Mesodermal cell (in vitro differentiated cells): ENCODE results near the gene WFIKKN2.

Source experiments
- H3K27ac ChIP-seq: 2 replicates; pipeline ENCODE4 v1.7.0; 2013; ENCODE audit warnings: mild to moderate bottlenecking, low read depth, low read length, moderate library complexity; ENCODE audit not compliant: severe bottlenecking
- H3K36me3 ChIP-seq: 2 replicates; pipeline ENCODE4 v1.7.1; 2013; ENCODE audit warnings: mild to moderate bottlenecking, low read length, moderate library complexity; ENCODE audit not compliant: control insufficient read depth, insufficient read depth
- H3K4me1 ChIP-seq: one replicate; pipeline ENCODE4 v1.7.1; 2013; ENCODE audit warnings: mild to moderate bottlenecking, low read length; ENCODE audit not compliant: insufficient read depth, control insufficient read depth, poor library complexity, severe bottlenecking
- H3K4me3 ChIP-seq: 2 replicates; pipeline ENCODE4 v1.7.0; 2013; ENCODE audit warnings: low read length, control low read depth, mild to moderate bottlenecking; ENCODE audit not compliant: insufficient read depth, poor library complexity, severe bottlenecking; ENCODE audit errors: extremely low read depth
- H3K9me3 ChIP-seq: 2 replicates; pipeline ENCODE4 v1.7.1; 2013; ENCODE audit warnings: mild to moderate bottlenecking, low read length, moderate library complexity; ENCODE audit not compliant: control insufficient read depth
- WGBS, 2 experiments: methylation state at CpG; one replicate each; pipeline ENCODE4 v1.1.5; 2013; ENCODE audit warnings: missing lambda C conversion rate in 2 of 2; ENCODE audit not compliant: insufficient coverage in 2 of 2; 5-methylcytosine and 5-hydroxymethylcytosine counted together

The WFIKKN2 gene

DNA sequence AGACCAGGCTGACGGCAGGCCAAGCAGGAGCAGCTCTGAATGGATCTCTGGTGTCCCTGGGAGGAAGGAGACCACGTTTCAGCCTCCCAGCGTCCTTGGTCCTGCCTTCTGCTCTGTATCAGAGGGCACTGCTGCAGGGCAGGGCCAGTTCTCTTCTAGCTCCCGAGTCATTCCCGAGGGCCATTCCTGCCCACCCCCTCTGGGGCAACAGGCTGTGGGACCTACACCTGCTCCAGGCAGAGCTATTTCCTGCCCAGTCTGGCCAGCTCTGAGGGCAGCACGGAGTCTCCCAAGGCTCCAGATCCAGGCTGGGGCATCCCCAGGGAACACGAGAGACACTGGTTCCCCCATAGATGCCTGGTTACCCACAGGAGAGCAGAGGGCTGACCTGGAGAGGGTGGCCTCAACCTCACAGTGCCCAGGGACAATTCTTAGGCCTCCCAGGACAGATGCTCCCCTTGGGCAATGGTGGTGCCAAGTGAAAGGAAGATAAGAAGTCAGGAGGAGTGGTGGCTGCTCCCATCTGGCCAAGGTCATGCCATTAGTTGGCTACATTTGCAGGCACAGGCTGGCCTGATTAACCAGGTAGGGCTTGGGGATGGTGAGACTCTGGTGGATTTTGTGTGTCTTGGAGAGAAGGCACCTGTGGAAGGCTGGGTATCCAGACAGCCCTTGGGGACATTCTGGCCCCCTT is 2.0 kb downstream of the WFIKKN2 start:
- Histone ChIP-seq H3K9me3 (no peaks in the 10 kb centered on the region), H3K4me3 (no peak overlapping the region), H3K27ac (no peak overlapping the region), H3K36me3 (no peaks in the 10 kb centered on the region), H3K4me1 (peaks cover 19% of the 10 kb centered on the region)
- WGBS, 2 experiments = 90 to 91% methylated on average over 6 to 7 of the region's 7 CpGs

- Histone ChIP-seq H3K4me3 (no peak overlapping the region), H3K27ac (no peak overlapping the region)
- 70 to 73% methylated on average over 18 to 20 of the region's 21 CpGs for WGBS, 2 experiments
Observed at GRCh38 chr17:50837980-50838954, 2.9 kb downstream of the WFIKKN2 start.

GRCh38 chr17:50839591-50840310 is 4.4 kb downstream of the WFIKKN2 start:
- 94 to 95% methylated on average over 29 of the region's 29 CpGs for WGBS, 2 experiments
- H3K9me3 ChIP-seq = no peaks in the 10 kb centered on the region
- no peak overlapping the region for H3K4me3 ChIP-seq
- no peaks in the 10 kb centered on the region for H3K36me3 ChIP-seq
- peaks cover 9% of the 10 kb centered on the region for H3K4me1 ChIP-seq
- no peak overlapping the region for H3K27ac ChIP-seq

More at GRCh38 chr17:50837980-50838954, 2.9 kb downstream of the WFIKKN2 start:
- Histone ChIP-seq H3K4me1 (peaks cover 19% of the 10 kb centered on the region), H3K9me3 (no peaks in the 10 kb centered on the region), H3K36me3 (no peaks in the 10 kb centered on the region)

DNA sequence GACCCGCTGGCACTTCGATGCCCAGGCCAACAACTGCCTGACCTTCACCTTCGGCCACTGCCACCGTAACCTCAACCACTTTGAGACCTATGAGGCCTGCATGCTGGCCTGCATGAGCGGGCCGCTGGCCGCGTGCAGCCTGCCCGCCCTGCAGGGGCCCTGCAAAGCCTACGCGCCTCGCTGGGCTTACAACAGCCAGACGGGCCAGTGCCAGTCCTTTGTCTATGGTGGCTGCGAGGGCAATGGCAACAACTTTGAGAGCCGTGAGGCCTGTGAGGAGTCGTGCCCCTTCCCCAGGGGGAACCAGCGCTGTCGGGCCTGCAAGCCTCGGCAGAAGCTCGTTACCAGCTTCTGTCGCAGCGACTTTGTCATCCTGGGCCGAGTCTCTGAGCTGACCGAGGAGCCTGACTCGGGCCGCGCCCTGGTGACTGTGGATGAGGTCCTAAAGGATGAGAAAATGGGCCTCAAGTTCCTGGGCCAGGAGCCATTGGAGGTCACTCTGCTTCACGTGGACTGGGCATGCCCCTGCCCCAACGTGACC is 5.0 kb downstream of the WFIKKN2 start:
- Histone ChIP-seq H3K36me3 (no peaks in the 10 kb centered on the region), H3K27ac (no peak overlapping the region), H3K4me3 (no peak overlapping the region), H3K9me3 (no peaks in the 10 kb centered on the region), H3K4me1 (peaks cover 10% of the 10 kb centered on the region)
- 94 to 95% methylated on average over 26 to 29 of the region's 29 CpGs for WGBS, 2 experiments

- peaks cover 13% of the 10 kb centered on the region for H3K4me1 ChIP-seq
- H3K27ac ChIP-seq = no peak overlapping the region
- H3K9me3 ChIP-seq = no peaks in the 10 kb centered on the region
- WGBS, 2 experiments = 75 to 83% methylated on average over 9 of the region's 11 CpGs
- no peak overlapping the region for H3K4me3 ChIP-seq
- no peaks in the 10 kb centered on the region for H3K36me3 ChIP-seq
Observed at GRCh38 chr17:50841277-50841948, 6.0 kb downstream of the WFIKKN2 start.

DNA sequence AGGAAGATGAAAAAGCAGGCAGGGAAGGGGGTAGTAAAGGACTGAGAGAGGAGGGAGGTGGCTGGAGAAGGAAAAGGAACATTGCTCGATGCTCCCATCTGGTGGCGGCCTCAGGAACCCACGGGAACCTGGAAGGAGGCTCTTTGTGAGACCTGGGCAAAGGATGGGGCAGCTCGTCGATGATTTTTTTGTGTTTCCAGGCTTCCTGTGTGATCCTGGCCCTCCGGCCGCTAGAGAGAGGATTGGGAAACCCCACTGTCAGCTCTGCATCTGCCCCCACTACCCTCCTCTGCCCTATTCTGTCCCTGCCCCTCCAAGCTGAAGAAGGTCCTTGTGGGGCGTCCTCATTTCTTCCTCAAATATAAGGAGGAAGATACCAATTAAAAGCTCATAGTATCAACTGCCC is 6.6 kb downstream of the WFIKKN2 start:
- no peak overlapping the region for H3K27ac ChIP-seq
- H3K9me3 ChIP-seq = no peaks in the 10 kb centered on the region
- no peaks in the 10 kb centered on the region for H3K36me3 ChIP-seq
- 10 to 15% methylated on average over 6 to 7 of the region's 8 CpGs for WGBS, 2 experiments
- no peak overlapping the region for H3K4me3 ChIP-seq
- peaks cover 13% of the 10 kb centered on the region for H3K4me1 ChIP-seq

DNA sequence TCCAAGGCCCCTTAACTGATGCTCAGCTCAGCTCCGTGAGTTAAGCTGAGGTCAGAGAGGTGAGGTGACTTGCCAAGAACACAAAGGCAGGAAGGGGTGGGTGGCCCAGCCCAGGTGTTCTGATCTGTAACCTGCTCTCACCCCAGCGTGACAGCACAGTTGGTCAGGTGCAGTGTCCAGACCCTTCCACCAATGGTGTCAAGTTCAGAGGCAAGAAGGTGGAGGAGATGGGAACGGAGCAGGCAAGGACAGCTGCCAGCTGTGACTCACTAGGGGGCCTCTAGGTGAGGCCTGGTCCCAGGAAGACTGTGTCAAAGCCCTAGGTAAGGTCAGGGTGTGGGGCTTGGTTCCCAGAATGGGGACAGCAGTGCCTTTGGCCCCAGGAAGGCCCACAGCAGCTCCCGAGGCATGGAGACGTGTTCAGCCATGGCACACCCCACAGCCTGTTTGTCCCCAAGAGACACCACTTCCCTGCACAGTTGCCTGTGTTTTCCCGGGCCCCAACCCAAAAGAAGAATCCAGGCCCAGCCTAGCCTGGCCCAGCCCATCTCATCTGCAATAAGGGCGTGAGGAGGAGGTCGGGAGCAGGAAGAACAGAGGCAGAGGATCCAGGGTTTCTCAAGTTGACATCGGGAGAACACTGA is 7.2 kb downstream of the WFIKKN2 start:
- Histone ChIP-seq H3K36me3 (no peaks in the 10 kb centered on the region), H3K27ac (no peak overlapping the region), H3K4me1 (peaks cover 13% of the 10 kb centered on the region), H3K9me3 (no peaks in the 10 kb centered on the region), H3K4me3 (no peak overlapping the region)
- 71 to 83% methylated on average over 8 to 9 of the region's 9 CpGs for WGBS, 2 experiments

- 79 to 91% methylated on average over 6 to 11 of the region's 16 CpGs for WGBS, 2 experiments
Observed at GRCh38 chr17:50843150-50843905, 7.9 kb downstream of the WFIKKN2 start.

GRCh38 chr17:50844117-50844700 is 8.8 kb downstream of the WFIKKN2 start:
- Histone ChIP-seq H3K9me3 (no peaks in the 10 kb centered on the region), H3K27ac (no peak overlapping the region), H3K36me3 (no peaks in the 10 kb centered on the region), H3K4me1 (peaks cover 13% of the 10 kb centered on the region), H3K4me3 (no peak overlapping the region)
- 85 to 89% methylated on average over 11 to 13 of the region's 14 CpGs for WGBS, 2 experiments

More at GRCh38 chr17:50843150-50843905, 7.9 kb downstream of the WFIKKN2 start:
- Histone ChIP-seq H3K4me1 (peaks cover 13% of the 10 kb centered on the region), H3K4me3 (no peak overlapping the region), H3K9me3 (no peaks in the 10 kb centered on the region), H3K27ac (no peak overlapping the region), H3K36me3 (no peaks in the 10 kb centered on the region)
